ENCODE results near the gene RMI2.

- TF ChIP-seq CTCF (IDR thresholded peaks at IDR 0.05): no peak
- TF ChIP-seq POLR2AphosphoS5 (IDR thresholded peaks at IDR 0.05; ENCODE audit: low read depth, low read length): no peak
- no peak for TF ChIP-seq SIN3A (IDR thresholded peaks at IDR 0.05; ENCODE audit: borderline replicate concordance, insufficient read depth, low read depth, low read length)
Observed at GRCh38 chr16:11306381-11306780, 38.9 kb upstream of the RMI2 start.
